BJ (cell line): ENCODE measurements around the gene GRM7. TPM values are rescaled to one million over a fixed set of nuclear protein-coding genes. Genes with fewer than 3 reads are reported as not detected.

ENCODE experiments used
- CTCF ChIA-PET: fragments of 350-600 bp; formaldehyde crosslinking; extraction: SDS; loops from one replicate; lab custom pipeline; 2021; ENCODE audit warnings: antibody characterized with exemption, inconsistent platforms; lab: Yijun Ruan, JAX
- POLR2A ChIA-PET: fragments of 300-600 bp; sonication (Branson Sonifier 250); formaldehyde crosslinking; extraction: SDS; loops from one replicate; lab custom pipeline; 2021; ENCODE audit warnings: antibody characterized with exemption; lab: Charles Lee
- DNase-seq: peaks from one replicate; pipeline ENCODE4 v3.0.0-alpha.2; 2011; ENCODE audit warnings: low read depth
- H3K27me3 ChIP-seq: 2 replicates; pipeline ENCODE4 v1.6.0; 2011; ENCODE audit warnings: low read length; ENCODE audit not compliant: control insufficient read depth, insufficient read depth
- H3K36me3 ChIP-seq: 2 replicates; pipeline ENCODE4 v1.5.1; 2011; ENCODE audit warnings: low read length; ENCODE audit not compliant: control insufficient read depth, insufficient read depth
- H3K4me3 ChIP-seq: 2 replicates; pipeline ENCODE4 v1.5.1; 2011; ENCODE audit warnings: low read depth, mild to moderate bottlenecking, control low read depth, low read length
- polyA plus RNA-seq: library from polyadenylated mRNA; depleted of rRNA; stranded (reverse); fragments of >200 nt; gene quantifications from 2 replicates; pipeline ENCODE4 v1.2.3, GENCODE V29; 2011
- TF ChIP-seq, protein P1 (sequence below): IDR thresholded peaks from 2 replicates; pipeline ENCODE4 v1.5.1; 2011; ENCODE audit warnings: low read depth, mild to moderate bottlenecking, control low read depth, inconsistent platforms, low read length, moderate library complexity; ENCODE audit not compliant: insufficient read depth

Gene GRM7
- polyA plus RNA-seq, 1 experiment = not detected

DNA sequence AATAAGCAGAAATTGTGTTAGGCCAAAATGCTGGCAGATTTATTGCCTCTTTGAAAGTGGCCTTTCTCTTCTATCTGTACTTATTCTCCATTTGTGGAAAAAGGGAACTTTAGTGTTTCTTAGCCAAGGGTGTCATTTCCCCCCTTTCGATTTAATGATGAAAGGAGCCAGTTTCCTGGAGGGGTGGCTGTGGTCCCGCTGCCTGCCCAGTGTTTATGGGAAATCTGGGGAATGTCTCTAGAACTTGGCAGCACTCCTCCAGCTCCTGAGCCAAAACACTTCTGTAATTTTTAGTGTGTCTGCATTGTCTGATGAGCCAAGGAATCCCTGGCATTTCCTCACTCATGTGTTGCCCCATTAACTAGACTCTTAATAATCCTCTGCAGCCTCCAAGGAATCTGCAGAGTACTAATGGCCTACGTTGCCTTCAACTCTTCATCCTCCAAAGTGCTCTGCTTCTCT lies 448.8 kb downstream of the GRM7 start:
- Histone ChIP-seq H3K27me3 (no peaks in the 10 kb centered on the region), H3K4me3 (no peak overlapping the region), H3K36me3 (no peaks in the 10 kb centered on the region)
- ChIA-PET CTCF (no interaction called here), POLR2A (no interaction called here)
- TF ChIP-seq, protein P1, sequence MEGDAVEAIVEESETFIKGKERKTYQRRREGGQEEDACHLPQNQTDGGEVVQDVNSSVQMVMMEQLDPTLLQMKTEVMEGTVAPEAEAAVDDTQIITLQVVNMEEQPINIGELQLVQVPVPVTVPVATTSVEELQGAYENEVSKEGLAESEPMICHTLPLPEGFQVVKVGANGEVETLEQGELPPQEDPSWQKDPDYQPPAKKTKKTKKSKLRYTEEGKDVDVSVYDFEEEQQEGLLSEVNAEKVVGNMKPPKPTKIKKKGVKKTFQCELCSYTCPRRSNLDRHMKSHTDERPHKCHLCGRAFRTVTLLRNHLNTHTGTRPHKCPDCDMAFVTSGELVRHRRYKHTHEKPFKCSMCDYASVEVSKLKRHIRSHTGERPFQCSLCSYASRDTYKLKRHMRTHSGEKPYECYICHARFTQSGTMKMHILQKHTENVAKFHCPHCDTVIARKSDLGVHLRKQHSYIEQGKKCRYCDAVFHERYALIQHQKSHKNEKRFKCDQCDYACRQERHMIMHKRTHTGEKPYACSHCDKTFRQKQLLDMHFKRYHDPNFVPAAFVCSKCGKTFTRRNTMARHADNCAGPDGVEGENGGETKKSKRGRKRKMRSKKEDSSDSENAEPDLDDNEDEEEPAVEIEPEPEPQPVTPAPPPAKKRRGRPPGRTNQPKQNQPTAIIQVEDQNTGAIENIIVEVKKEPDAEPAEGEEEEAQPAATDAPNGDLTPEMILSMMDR = no peak
- peak; percentile 0 for DNase-seq

DNA sequence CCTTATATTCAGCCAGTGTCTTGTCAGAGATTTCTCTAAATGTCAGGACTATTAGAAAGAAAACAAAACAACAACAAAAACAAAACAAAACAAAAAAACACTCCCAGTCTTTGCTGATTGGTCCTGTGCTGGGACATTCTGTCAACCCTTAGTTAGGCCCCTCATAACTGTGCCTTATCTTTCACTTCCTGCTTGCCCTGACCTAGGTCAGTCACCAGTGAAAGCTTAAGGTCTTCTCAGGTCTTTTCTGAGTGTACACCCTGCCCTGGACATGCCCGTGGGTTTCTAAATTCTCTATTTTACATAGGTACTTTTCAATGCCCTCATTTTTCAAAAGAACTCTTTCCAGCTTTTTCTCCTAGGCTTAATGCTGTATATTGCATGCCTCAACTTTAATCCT lies 454.1 kb downstream of the GRM7 start:
- no peak for DNase-seq
- H3K27me3 ChIP-seq = no peaks in the 10 kb centered on the region
- no peaks in the 10 kb centered on the region for H3K36me3 ChIP-seq
- CTCF ChIA-PET = no interaction called here
- no peak overlapping the region for H3K4me3 ChIP-seq
- TF ChIP-seq, protein P1 = no peak
- POLR2A ChIA-PET = no interaction called here

DNA sequence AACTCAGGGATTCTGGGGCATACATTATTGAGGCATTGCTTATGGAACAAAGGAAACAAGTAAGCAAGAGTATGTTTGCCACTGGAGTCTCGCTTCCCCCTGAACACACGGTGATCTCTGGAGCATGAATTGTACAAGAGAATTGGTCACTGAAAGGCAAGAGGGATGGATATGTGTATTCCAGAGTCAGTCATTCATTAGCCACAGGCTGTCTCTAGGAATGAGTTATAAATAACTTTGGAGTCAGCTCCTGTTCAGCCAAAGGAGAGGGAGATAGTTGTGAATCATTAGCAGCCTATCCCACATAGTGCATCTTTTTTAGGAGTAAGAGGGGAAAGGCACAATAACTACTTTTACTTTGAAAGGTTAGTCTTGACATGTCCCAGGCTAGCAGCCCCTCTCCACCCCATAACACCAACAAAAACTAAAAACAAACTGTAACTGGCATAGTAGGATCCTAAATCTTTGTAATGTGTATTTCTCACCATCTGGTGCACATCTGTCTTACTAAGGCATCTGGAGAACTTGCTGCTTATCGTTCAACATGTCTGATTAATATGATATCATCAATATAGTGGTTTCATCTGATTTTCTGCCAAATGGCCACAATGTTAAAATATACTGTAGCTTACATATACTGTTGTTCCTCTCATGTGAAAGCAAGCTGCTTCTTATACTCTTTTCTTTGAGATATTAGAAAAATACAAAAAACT lies 462.2 kb downstream of the GRM7 start:
- Histone ChIP-seq H3K36me3 (no peaks in the 10 kb centered on the region), H3K4me3 (no peak overlapping the region), H3K27me3 (no peaks in the 10 kb centered on the region)
- TF ChIP-seq, protein P1 = no peak
- ChIA-PET CTCF (no interaction called here), POLR2A (no interaction called here)
- no peak for DNase-seq

DNA sequence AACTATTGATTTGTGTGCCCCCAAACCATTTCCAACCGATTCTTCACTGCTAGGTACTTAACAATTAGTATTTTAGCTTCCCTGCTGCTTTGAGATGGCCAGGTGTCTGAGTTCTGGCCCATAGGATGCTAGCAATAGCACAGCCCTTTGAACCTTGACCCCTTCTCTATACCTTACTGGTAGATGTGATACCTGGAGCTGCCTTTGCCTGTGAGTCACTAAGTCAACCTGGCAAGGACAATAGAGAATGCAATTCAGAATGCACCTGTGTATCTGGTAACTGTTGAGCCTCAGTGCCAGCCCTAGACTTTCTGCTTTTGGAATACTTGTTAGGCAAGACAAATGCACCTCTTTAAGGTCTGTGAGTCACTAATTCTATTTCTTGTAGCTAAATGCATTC lies 467.4 kb downstream of the GRM7 start:
- Histone ChIP-seq H3K36me3 (no peaks in the 10 kb centered on the region), H3K27me3 (no peaks in the 10 kb centered on the region), H3K4me3 (no peak overlapping the region)
- no peak for DNase-seq
- POLR2A ChIA-PET = no interaction called here
- TF ChIP-seq, protein P1 = no peak
- CTCF ChIA-PET = interaction anchor here (1.4 kb wide), 1 partner anchor 10 kb away, joined by 3 read pairs; no protein-coding TSS in a partner anchor

DNA sequence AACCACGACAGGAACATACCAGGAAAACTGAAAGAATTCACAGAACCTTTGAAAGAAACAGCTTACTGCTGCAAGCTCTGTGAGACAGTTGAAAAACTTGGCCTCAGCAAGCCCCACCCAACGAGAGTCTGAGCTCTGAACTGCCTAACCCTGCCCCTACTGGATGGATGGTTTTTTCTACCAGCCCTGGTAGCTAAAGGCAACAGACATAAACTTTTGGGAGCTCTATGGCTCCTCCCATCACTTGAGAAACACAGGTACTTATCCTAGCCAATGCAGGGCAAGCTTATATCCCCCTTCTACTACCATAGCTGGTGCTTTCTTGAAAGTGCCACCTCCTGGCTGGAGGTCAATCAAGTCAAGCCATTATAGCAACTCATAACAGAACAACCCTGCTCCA lies 471.8 kb downstream of the GRM7 start:
- ChIA-PET CTCF (no interaction called here), POLR2A (no interaction called here)
- DNase-seq = no peak
- Histone ChIP-seq H3K4me3 (no peak overlapping the region), H3K27me3 (no peaks in the 10 kb centered on the region), H3K36me3 (no peaks in the 10 kb centered on the region)
- TF ChIP-seq, protein P1 = no peak
